ENCODE data around the gene SETX. TPM values are rescaled to one million over a fixed set of nuclear protein-coding genes. Genes with fewer than 3 reads are reported as not detected.
A peak's percentile ranks its signal among the peaks of the same experiment; 100 is the strongest.
"Not testable (repeated sequence)": the region's sequence is repeated elsewhere in the genome, so short reads cannot be mapped to it uniquely, and the experiment has no call there.

The SETX gene
- total RNA-seq, 5 donors from 2014 or later (not counting 1 experiment from before 2014, with no cell fraction given): 63.9 to 73.2 (median 65.0) TPM

- no CpG with 5 or more reads among the region's 7 CpGs for WGBS (ENCODE audit: insufficient coverage)
- Histone ChIP-seq H3K4me3 (ENCODE audit: control insufficient read depth in 1 of 2, extremely low read depth in 1 of 2, low read length in 1 of 2) (no peak overlapping the region), H3K27me3 (replicated peaks in 1 of 2; ENCODE audit: control insufficient read depth in 2 of 2, extremely low read depth in 1 of 2, insufficient read depth in 2 of 2, low read length in 1 of 2) (no peaks in the 10 kb centered on the region), H3K4me1 (ENCODE audit: control insufficient read depth in 1 of 2, extremely low read depth in 1 of 2, insufficient read depth in 2 of 2, low read length in 2 of 2) (no peaks in the 10 kb centered on the region), H3K36me3 (ENCODE audit: control insufficient read depth in 2 of 2, extremely low read depth in 1 of 2, insufficient read depth in 1 of 2, low read length in 1 of 2) (peaks cover 24 to 88% of the 10 kb centered on the region in 2 donors), H3K9me3 (no peaks in the 10 kb centered on the region), H3K27ac (ENCODE audit: low read length) (no peak overlapping the region)
- Mint-ChIP-seq H3K27me3 (no peaks in the 10 kb centered on the region), H3K4me1 (no peaks in the 10 kb centered on the region), H3K4me3 (no peak overlapping the region), H3K36me3 (peaks cover 66% of the 10 kb centered on the region), H3K27ac (no peak overlapping the region), H3K9me3 (no peaks in the 10 kb centered on the region)
- CTCF ChIA-PET: interaction anchor here in 1 of 2 donors (0.5 kb wide), 1 partner anchor 308 kb away, joined by 8 read pairs; no protein-coding TSS in a partner anchor
- POLR2A ChIA-PET: interaction anchor here (0.5 to 0.6 kb wide), 2 partner anchors 79 to 153 kb away, joined by 3 to 7 read pairs; no protein-coding TSS in a partner anchor
- no peak for ATAC-seq (replicated peaks in 1 of 4)
- no peak for DNase-seq
Observed at GRCh38 chr9:132390966-132391365, 36.2 kb upstream of the SETX start.

DNA sequence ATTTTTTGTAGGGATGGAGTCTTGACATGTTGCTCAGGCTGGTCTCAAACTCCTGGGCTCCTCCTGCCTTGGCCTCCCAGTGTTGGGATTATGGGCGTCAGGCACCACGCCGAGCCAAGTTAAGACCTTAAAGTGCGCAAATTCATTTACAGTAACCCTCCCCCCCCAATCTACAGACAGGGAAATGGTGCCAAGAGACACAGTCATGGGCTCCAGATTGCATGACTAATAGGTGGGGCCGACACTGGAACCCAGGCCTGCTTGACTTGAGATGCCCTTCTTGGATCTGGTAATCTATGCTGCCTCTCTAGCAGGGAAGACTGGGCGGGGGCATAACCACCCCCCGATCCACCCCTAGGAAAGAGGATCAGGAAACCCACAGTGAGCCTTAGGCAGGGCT, 32.3 kb upstream of the SETX start:
- H3K4me1 ChIP-seq (ENCODE audit: control insufficient read depth in 1 of 2, extremely low read depth in 1 of 2, insufficient read depth in 2 of 2, low read length in 2 of 2): peaks cover 3 to 5% of the 10 kb centered on the region in 2 experiments
- Mint-ChIP-seq H3K36me3 (peaks cover 80% of the 10 kb centered on the region), H3K4me3 (no peak overlapping the region), H3K4me1 (peaks cover 14 to 20% (median 17%) of the 10 kb centered on the region in 3 donors), H3K27me3 (no peaks in the 10 kb centered on the region), H3K27ac (no peak overlapping the region), H3K9me3 (no peaks in the 10 kb centered on the region)
- no peak overlapping the region for H3K4me3 ChIP-seq (ENCODE audit: control insufficient read depth in 1 of 2, extremely low read depth in 1 of 2, low read length in 1 of 2)
- ATAC-seq (replicated peaks in 1 of 4): no peak
- H3K36me3 ChIP-seq (ENCODE audit: control insufficient read depth in 2 of 2, extremely low read depth in 1 of 2, insufficient read depth in 1 of 2, low read length in 1 of 2): peaks cover 19 to 78% of the 10 kb centered on the region in 2 donors
- H3K27ac ChIP-seq (ENCODE audit: low read length): no peak overlapping the region
- no peaks in the 10 kb centered on the region for H3K9me3 ChIP-seq
- no peak for DNase-seq
- WGBS (ENCODE audit: insufficient coverage): 100% methylated on average over 7 of the region's 7 CpGs
- H3K27me3 ChIP-seq (replicated peaks in 1 of 2; ENCODE audit: control insufficient read depth in 2 of 2, extremely low read depth in 1 of 2, insufficient read depth in 2 of 2, low read length in 1 of 2): no peaks in the 10 kb centered on the region
- POLR2A ChIA-PET: no interaction called here
- CTCF ChIA-PET: no interaction called here

DNA sequence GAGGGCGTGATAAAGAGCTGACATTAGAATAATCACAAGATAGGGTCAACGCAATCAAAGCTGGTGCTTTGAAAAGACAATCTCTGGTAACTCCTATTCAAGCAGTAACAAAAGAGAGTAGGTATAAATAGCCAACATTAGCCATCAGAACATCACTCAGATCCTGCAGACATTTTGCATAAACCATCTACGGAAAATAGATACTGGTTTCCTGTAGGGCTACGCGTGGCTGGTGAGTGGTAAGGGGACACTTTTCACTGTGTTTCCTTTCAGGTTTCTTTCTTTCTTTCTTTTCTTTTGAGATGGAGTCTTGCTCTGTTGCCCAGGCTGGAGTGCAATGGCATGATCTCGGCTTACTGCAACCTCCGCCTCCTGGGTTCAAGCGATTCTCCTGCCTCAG, 29.6 kb upstream of the SETX start:
- peak overlapping the region; percentile 30 to 68 for H3K27ac Mint-ChIP-seq
- no peak overlapping the region for H3K4me3 ChIP-seq (ENCODE audit: control insufficient read depth in 1 of 2, extremely low read depth in 1 of 2, low read length in 1 of 2)
- H3K27ac ChIP-seq (ENCODE audit: low read length): no peak overlapping the region
- H3K4me1 Mint-ChIP-seq: peaks cover 22 to 31% (median 24%) of the 10 kb centered on the region in 3 donors
- POLR2A ChIA-PET: no interaction called here
- CTCF ChIA-PET: no interaction called here
- 100% methylated on average over 1 of the region's 8 CpGs for WGBS (ENCODE audit: insufficient coverage)
- peaks cover 12 to 71% of the 10 kb centered on the region in 2 donors for H3K36me3 ChIP-seq (ENCODE audit: control insufficient read depth in 2 of 2, extremely low read depth in 1 of 2, insufficient read depth in 1 of 2, low read length in 1 of 2)
- H3K9me3 ChIP-seq: no peaks in the 10 kb centered on the region
- H3K27me3 ChIP-seq (replicated peaks in 1 of 2; ENCODE audit: control insufficient read depth in 2 of 2, extremely low read depth in 1 of 2, insufficient read depth in 2 of 2, low read length in 1 of 2): no peaks in the 10 kb centered on the region
- no peak for ATAC-seq (replicated peaks in 1 of 4)
- H3K36me3 Mint-ChIP-seq: peaks cover 67% of the 10 kb centered on the region
- H3K27me3 Mint-ChIP-seq: no peaks in the 10 kb centered on the region
- no peaks in the 10 kb centered on the region for H3K9me3 Mint-ChIP-seq
- no peak for DNase-seq
- peaks cover 5 to 7% of the 10 kb centered on the region in 2 experiments for H3K4me1 ChIP-seq (ENCODE audit: control insufficient read depth in 1 of 2, extremely low read depth in 1 of 2, insufficient read depth in 2 of 2, low read length in 2 of 2)
- H3K4me3 Mint-ChIP-seq: no peak overlapping the region

GRCh38 chr9:132383462-132383883, 28.7 kb upstream of the SETX start:
- WGBS (ENCODE audit: insufficient coverage): 93% methylated on average over 4 of the region's 10 CpGs
- CTCF ChIA-PET: no interaction called here
- Histone ChIP-seq H3K27ac (ENCODE audit: low read length) (no peak overlapping the region), H3K4me3 (ENCODE audit: control insufficient read depth in 1 of 2, extremely low read depth in 1 of 2, low read length in 1 of 2) (no peak overlapping the region), H3K4me1 (ENCODE audit: control insufficient read depth in 1 of 2, extremely low read depth in 1 of 2, insufficient read depth in 2 of 2, low read length in 2 of 2) (peaks cover 5 to 7% of the 10 kb centered on the region in 2 experiments), H3K36me3 (ENCODE audit: control insufficient read depth in 2 of 2, extremely low read depth in 1 of 2, insufficient read depth in 1 of 2, low read length in 1 of 2) (peaks cover 12 to 69% of the 10 kb centered on the region in 2 donors), H3K9me3 (no peaks in the 10 kb centered on the region), H3K27me3 (replicated peaks in 1 of 2; ENCODE audit: control insufficient read depth in 2 of 2, extremely low read depth in 1 of 2, insufficient read depth in 2 of 2, low read length in 1 of 2) (no peaks in the 10 kb centered on the region)
- no peaks in the 10 kb centered on the region for H3K9me3 Mint-ChIP-seq
- H3K4me3 Mint-ChIP-seq: no peak overlapping the region
- H3K4me1 Mint-ChIP-seq: peaks cover 22 to 31% (median 24%) of the 10 kb centered on the region in 3 donors
- DNase-seq (no peak), ATAC-seq (replicated peaks in 1 of 4) (no peak)
- POLR2A ChIA-PET: no interaction called here
- no peaks in the 10 kb centered on the region for H3K27me3 Mint-ChIP-seq
- H3K27ac Mint-ChIP-seq: peak overlapping the region in 1 of 2 donors; percentile 68
- H3K36me3 Mint-ChIP-seq: peaks cover 60% of the 10 kb centered on the region

GRCh38 chr9:132381966-132382541, 27.3 kb upstream of the SETX start:
- CTCF ChIA-PET: no interaction called here
- POLR2A ChIA-PET: no interaction called here
- Mint-ChIP-seq H3K9me3 (no peaks in the 10 kb centered on the region), H3K36me3 (peaks cover 48% of the 10 kb centered on the region), H3K27me3 (no peaks in the 10 kb centered on the region), H3K4me3 (no peak overlapping the region), H3K4me1 (peaks cover 22 to 31% (median 24%) of the 10 kb centered on the region in 3 donors), H3K27ac (peak overlapping the region; percentile 37 to 51)
- Histone ChIP-seq H3K9me3 (no peaks in the 10 kb centered on the region), H3K27ac (ENCODE audit: low read length) (no peak overlapping the region), H3K4me3 (ENCODE audit: control insufficient read depth in 1 of 2, extremely low read depth in 1 of 2, low read length in 1 of 2) (no peak overlapping the region), H3K36me3 (ENCODE audit: control insufficient read depth in 2 of 2, extremely low read depth in 1 of 2, insufficient read depth in 1 of 2, low read length in 1 of 2) (peaks cover 8 to 69% of the 10 kb centered on the region in 2 donors), H3K27me3 (replicated peaks in 1 of 2; ENCODE audit: control insufficient read depth in 2 of 2, extremely low read depth in 1 of 2, insufficient read depth in 2 of 2, low read length in 1 of 2) (no peaks in the 10 kb centered on the region), H3K4me1 (ENCODE audit: control insufficient read depth in 1 of 2, extremely low read depth in 1 of 2, insufficient read depth in 2 of 2, low read length in 2 of 2) (peaks cover 5 to 7% of the 10 kb centered on the region in 2 experiments)
- DNase-seq (no peak), ATAC-seq (replicated peaks in 1 of 4) (no peak)
- WGBS (ENCODE audit: insufficient coverage): 92% methylated on average over 5 of the region's 9 CpGs

DNA sequence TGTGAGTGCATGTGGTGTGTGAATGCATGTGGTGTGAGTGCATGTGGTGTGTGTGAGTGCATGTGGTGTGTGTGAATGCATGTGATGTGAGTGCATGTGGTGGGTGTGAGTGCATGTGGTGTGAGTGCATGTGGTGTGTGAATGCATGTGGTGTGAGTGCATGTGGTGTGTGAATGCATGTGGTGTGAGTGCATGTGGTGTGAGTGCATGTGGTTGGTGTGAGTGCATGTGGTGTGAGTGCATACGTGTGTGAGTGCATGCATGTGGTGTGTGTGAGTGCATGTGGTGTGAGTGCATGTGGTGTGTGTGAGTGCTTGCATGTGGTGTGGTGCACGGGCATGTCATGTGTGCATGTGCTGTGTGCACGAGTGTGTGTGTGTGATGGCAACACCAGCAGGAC, 23.6 kb upstream of the SETX start:
- peaks cover 2 to 62% of the 10 kb centered on the region in 2 donors for H3K36me3 ChIP-seq (ENCODE audit: control insufficient read depth in 2 of 2, extremely low read depth in 1 of 2, insufficient read depth in 1 of 2, low read length in 1 of 2)
- DNase-seq; H3K9me3 ChIP-seq; H3K27ac ChIP-seq (ENCODE audit: low read length); H3K9me3 Mint-ChIP-seq; POLR2A ChIA-PET; H3K27me3 Mint-ChIP-seq; ATAC-seq (replicated peaks in 1 of 4); H3K27ac Mint-ChIP-seq; H3K4me3 Mint-ChIP-seq; H3K27me3 ChIP-seq (replicated peaks in 1 of 2; ENCODE audit: control insufficient read depth in 2 of 2, extremely low read depth in 1 of 2, insufficient read depth in 2 of 2, low read length in 1 of 2); CTCF ChIA-PET; H3K4me1 ChIP-seq (ENCODE audit: control insufficient read depth in 1 of 2, extremely low read depth in 1 of 2, insufficient read depth in 2 of 2, low read length in 2 of 2); H3K4me3 ChIP-seq (ENCODE audit: control insufficient read depth in 1 of 2, extremely low read depth in 1 of 2, low read length in 1 of 2): not testable (repeated sequence)
- 93% methylated on average over 3 of the region's 3 CpGs for WGBS (ENCODE audit: insufficient coverage)
- Mint-ChIP-seq H3K4me1 (peaks cover 14 to 27% (median 16%) of the 10 kb centered on the region in 3 donors), H3K36me3 (peaks cover 24% of the 10 kb centered on the region)
